ENCODE results near the gene PIK3R1.

The PIK3R1 gene

GRCh38 chr5:68247627-68248026 is 32.1 kb downstream of the PIK3R1 start:
- Mint-ChIP-seq H3K4me1 (peaks cover 59% of the 10 kb centered on the region), H3K4me3 (no peak overlapping the region), H3K27ac (no peak overlapping the region), H3K27me3 (no peaks in the 10 kb centered on the region), H3K9me3 (no peaks in the 10 kb centered on the region), H3K36me3 (no peaks in the 10 kb centered on the region)
- no peak for ATAC-seq

GRCh38 chr5:68248896-68249295 is 33.3 kb downstream of the PIK3R1 start:
- H3K27ac Mint-ChIP-seq, result no peak overlapping the region
- no peak for ATAC-seq

GRCh38 chr5:68249520-68249919 is 34.0 kb downstream of the PIK3R1 start:
- Mint-ChIP-seq H3K9me3 (no peaks in the 10 kb centered on the region), H3K27ac (peak overlapping the region; percentile 13), H3K27me3 (no peaks in the 10 kb centered on the region), H3K4me1 (peaks cover 54% of the 10 kb centered on the region), H3K4me3 (no peak overlapping the region), H3K36me3 (no peaks in the 10 kb centered on the region)
- ATAC-seq, result no peak

More at GRCh38 chr5:68248896-68249295, 33.3 kb downstream of the PIK3R1 start:
- H3K36me3 Mint-ChIP-seq, result no peaks in the 10 kb centered on the region
- no peaks in the 10 kb centered on the region for H3K27me3 Mint-ChIP-seq
- no peaks in the 10 kb centered on the region for H3K9me3 Mint-ChIP-seq
- no peak overlapping the region for H3K4me3 Mint-ChIP-seq
- peaks cover 49% of the 10 kb centered on the region for H3K4me1 Mint-ChIP-seq

GRCh38 chr5:68250661-68251298 is 35.2 kb downstream of the PIK3R1 start:
- peaks cover 61% of the 10 kb centered on the region for H3K4me1 Mint-ChIP-seq
- H3K27me3 Mint-ChIP-seq, result no peaks in the 10 kb centered on the region
- H3K4me3 Mint-ChIP-seq, result no peak overlapping the region
- no peaks in the 10 kb centered on the region for H3K36me3 Mint-ChIP-seq
- H3K9me3 Mint-ChIP-seq, result no peaks in the 10 kb centered on the region
- no peak for ATAC-seq
- peak overlapping the region; percentile 13 for H3K27ac Mint-ChIP-seq

GRCh38 chr5:68251386-68251785 is 35.8 kb downstream of the PIK3R1 start:
- Mint-ChIP-seq H3K36me3 (no peaks in the 10 kb centered on the region), H3K27me3 (no peaks in the 10 kb centered on the region), H3K4me1 (peaks cover 64% of the 10 kb centered on the region), H3K9me3 (no peaks in the 10 kb centered on the region), H3K27ac (peak overlapping the region; percentile 56), H3K4me3 (no peak overlapping the region)
- ATAC-seq, result no peak

- Mint-ChIP-seq H3K27me3 (no peaks in the 10 kb centered on the region), H3K4me1 (peaks cover 68% of the 10 kb centered on the region), H3K36me3 (no peaks in the 10 kb centered on the region), H3K4me3 (no peak overlapping the region), H3K9me3 (no peaks in the 10 kb centered on the region), H3K27ac (peak overlapping the region; percentile 56)
- ATAC-seq, result no peak
Observed at GRCh38 chr5:68251804-68252522, 36.4 kb downstream of the PIK3R1 start.

GRCh38 chr5:68252673-68253623 is 37.4 kb downstream of the PIK3R1 start:
- Mint-ChIP-seq H3K9me3 (no peaks in the 10 kb centered on the region), H3K27ac (peak overlapping the region; percentile 56), H3K27me3 (no peaks in the 10 kb centered on the region), H3K4me1 (peaks cover 69% of the 10 kb centered on the region), H3K4me3 (no peak overlapping the region), H3K36me3 (no peaks in the 10 kb centered on the region)
- ATAC-seq, result no peak

GRCh38 chr5:68253624-68254585 is 38.3 kb downstream of the PIK3R1 start:
- no peak overlapping the region for H3K4me3 Mint-ChIP-seq
- peaks cover 70% of the 10 kb centered on the region for H3K4me1 Mint-ChIP-seq
- H3K27me3 Mint-ChIP-seq, result no peaks in the 10 kb centered on the region
- ATAC-seq, result no peak
- no peak overlapping the region for H3K27ac Mint-ChIP-seq
- no peaks in the 10 kb centered on the region for H3K9me3 Mint-ChIP-seq
- H3K36me3 Mint-ChIP-seq, result no peaks in the 10 kb centered on the region

GRCh38 chr5:68254810-68255209 is 39.3 kb downstream of the PIK3R1 start:
- no peak for ATAC-seq
- H3K9me3 Mint-ChIP-seq, result no peaks in the 10 kb centered on the region
- H3K36me3 Mint-ChIP-seq, result no peaks in the 10 kb centered on the region
- H3K4me3 Mint-ChIP-seq, result no peak overlapping the region
- peaks cover 66% of the 10 kb centered on the region for H3K4me1 Mint-ChIP-seq
- no peaks in the 10 kb centered on the region for H3K27me3 Mint-ChIP-seq
- no peak overlapping the region for H3K27ac Mint-ChIP-seq

GRCh38 chr5:68255305-68256120 is 40.0 kb downstream of the PIK3R1 start:
- ATAC-seq, result no peak
- Mint-ChIP-seq H3K9me3 (no peaks in the 10 kb centered on the region), H3K27ac (no peak overlapping the region)

GRCh38 chr5:68257210-68257609 is 41.7 kb downstream of the PIK3R1 start:
- H3K9me3 Mint-ChIP-seq, result no peaks in the 10 kb centered on the region
- H3K4me1 Mint-ChIP-seq, result peaks cover 51% of the 10 kb centered on the region
- no peaks in the 10 kb centered on the region for H3K36me3 Mint-ChIP-seq
- H3K4me3 Mint-ChIP-seq, result no peak overlapping the region
- no peak for ATAC-seq
- H3K27me3 Mint-ChIP-seq, result no peaks in the 10 kb centered on the region
- peak overlapping the region; percentile 12 for H3K27ac Mint-ChIP-seq

More at GRCh38 chr5:68255305-68256120, 40.0 kb downstream of the PIK3R1 start:
- Mint-ChIP-seq H3K36me3 (no peaks in the 10 kb centered on the region), H3K4me1 (peaks cover 61% of the 10 kb centered on the region), H3K4me3 (no peak overlapping the region), H3K27me3 (no peaks in the 10 kb centered on the region)

- Mint-ChIP-seq H3K27ac (no peak overlapping the region), H3K27me3 (no peaks in the 10 kb centered on the region), H3K36me3 (no peaks in the 10 kb centered on the region), H3K4me3 (no peak overlapping the region), H3K9me3 (no peaks in the 10 kb centered on the region), H3K4me1 (peaks cover 48% of the 10 kb centered on the region)
- no peak for ATAC-seq
Observed at GRCh38 chr5:68258531-68258930, 43.0 kb downstream of the PIK3R1 start.

- Mint-ChIP-seq H3K4me3 (no peak overlapping the region), H3K27ac (no peak overlapping the region)
- no peak for ATAC-seq
Observed at GRCh38 chr5:68259700-68260099, 44.1 kb downstream of the PIK3R1 start.

GRCh38 chr5:68260467-68260866 is 44.9 kb downstream of the PIK3R1 start:
- no peaks in the 10 kb centered on the region for H3K36me3 Mint-ChIP-seq
- no peak for ATAC-seq
- H3K4me1 Mint-ChIP-seq, result peaks cover 51% of the 10 kb centered on the region
- H3K9me3 Mint-ChIP-seq, result no peaks in the 10 kb centered on the region
- no peaks in the 10 kb centered on the region for H3K27me3 Mint-ChIP-seq
- H3K4me3 Mint-ChIP-seq, result no peak overlapping the region
- H3K27ac Mint-ChIP-seq, result no peak overlapping the region

More at GRCh38 chr5:68259700-68260099, 44.1 kb downstream of the PIK3R1 start:
- Mint-ChIP-seq H3K9me3 (no peaks in the 10 kb centered on the region), H3K27me3 (no peaks in the 10 kb centered on the region), H3K36me3 (no peaks in the 10 kb centered on the region), H3K4me1 (peaks cover 46% of the 10 kb centered on the region)
